GM12878 (cell line): Measurements from ENCODE around the gene CWC27. TPM values are rescaled to one million over a fixed set of nuclear protein-coding genes. Genes with fewer than 3 reads are reported as not detected.

Experiments
- ATAC-seq: fragments of 200-7000 bp; cut with Tn5 transposase; 3 replicates; pipeline ENCODE4 v1.9.1; 2020; ENCODE audit warnings: mild to moderate bottlenecking, moderate library complexity
- BruUV-seq: library from RNA; stranded (reverse); fragments of 400-500 nt; replicated peaks from 2 replicates; lab custom pipeline; 2021; lab: Mats Ljungman, UMichigan
- CTCF ChIA-PET: fragments of 300-600 bp; sonication (Branson Sonifier 250); formaldehyde crosslinking; extraction: SDS; loops from one replicate; lab custom pipeline; 2021; ENCODE audit warnings: inconsistent platforms; lab: Yijun Ruan, JAX
- POLR2A ChIA-PET: fragments of 350-600 bp; formaldehyde crosslinking; extraction: SDS; loops from one replicate; lab custom pipeline; 2021; ENCODE audit warnings: inconsistent platforms; lab: Charles Lee
- RAD21 ChIA-PET: fragments of 300-600 bp; sonication (Branson Sonifier 250); formaldehyde crosslinking; loops from one replicate; lab custom pipeline; 2023; ENCODE audit warnings: antibody characterized with exemption; ENCODE audit not compliant: unreplicated experiment; lab: Charles Lee
- SMC1A ChIA-PET: fragments of 300-600 bp; sonication (Branson Sonifier 250); formaldehyde crosslinking; loops from one replicate; lab custom pipeline; 2023; ENCODE audit not compliant: unreplicated experiment, uncharacterized antibody; lab: Charles Lee
- DNase-seq: peaks from one replicate; pipeline ENCODE4 v3.0.0-alpha.2; 2011; ENCODE audit warnings: low read depth, low spot score
- FAIRE-seq: peaks from 3 replicates; lab custom pipeline; 2011; peaks lifted over from hg19 to GRCh38; lab: Jason Lieb, UNC
- H2AFZ ChIP-seq: 2 replicates; pipeline ENCODE4 v1.6.0; 2011; ENCODE audit warnings: low read depth, low read length, control low read depth; ENCODE audit not compliant: control insufficient read depth
- H3K27ac ChIP-seq: 2 replicates; pipeline ENCODE4 v1.5.1; 2011; ENCODE audit warnings: control low read depth; ENCODE audit not compliant: control insufficient read depth, insufficient read depth
- H3K27me3 ChIP-seq, 2 experiments: replicated peaks in 1 of 2; 2 replicates each; pipeline versions ENCODE4 v1.6.0 to v1.6.1; 2011; ENCODE audit warnings: low read length in 1 of 2; ENCODE audit not compliant: control insufficient read depth in 2 of 2, insufficient read depth in 2 of 2
- H3K36me3 ChIP-seq, 2 experiments: 2 replicates each; pipeline ENCODE4 v1.5.1; 2011; ENCODE audit warnings: low read length in 1 of 2; ENCODE audit not compliant: control insufficient read depth in 2 of 2, insufficient read depth in 2 of 2
- H3K4me1 ChIP-seq: 2 replicates; pipeline ENCODE4 v1.6.1; 2011; ENCODE audit warnings: mild to moderate bottlenecking, low read length, moderate library complexity, mixed read lengths; ENCODE audit not compliant: control insufficient read depth, insufficient read depth
- H3K4me2 ChIP-seq: 2 replicates; pipeline ENCODE4 v1.6.0; 2011; ENCODE audit warnings: control low read depth; ENCODE audit not compliant: control insufficient read depth, insufficient read depth
- H3K4me3 ChIP-seq: fragments of 200-600 bp; sonication (generic); 2 replicates; pipeline ENCODE4 v1.5.1; 2016
- H3K79me2 ChIP-seq: 2 replicates; pipeline ENCODE4 v1.6.0; 2011; ENCODE audit warnings: low read length; ENCODE audit not compliant: control insufficient read depth, insufficient read depth
- H3K9ac ChIP-seq: 2 replicates; pipeline ENCODE4 v1.8.0; 2011; ENCODE audit warnings: low read length, control low read depth, mixed read lengths; ENCODE audit not compliant: control insufficient read depth, insufficient read depth
- H3K9me3 ChIP-seq: replicated peaks from 3 replicates; pipeline ENCODE4 v1.5.1; 2011; ENCODE audit warnings: mild to moderate bottlenecking, low read length; ENCODE audit not compliant: control insufficient read depth, insufficient read depth
- H4K20me1 ChIP-seq: 2 replicates; pipeline ENCODE4 v1.6.0; 2011; ENCODE audit not compliant: control insufficient read depth, insufficient read depth
- BMI1 ChIP-seq: fragments of 450-650 bp; IDR thresholded peaks from 2 replicates; pipeline ENCODE4 v1.6.1; 2016; ENCODE audit warnings: mild to moderate bottlenecking, moderate library complexity, borderline replicate concordance
- BRCA1 ChIP-seq: IDR thresholded peaks from 2 replicates; pipeline ENCODE4 v1.6.1; 2011; ENCODE audit warnings: low read depth, low read length, improper control_type of control experiment
- HDAC6 ChIP-seq: fragments of 200-600 bp; sonication (generic); IDR thresholded peaks from one replicate; pipeline ENCODE4 v1.8.0; 2017; ENCODE audit warnings: antibody characterized with exemption; ENCODE audit not compliant: unreplicated experiment
- PAX5 ChIP-seq: IDR thresholded peaks from 2 replicates; pipeline ENCODE4 v1.6.1; 2011; ENCODE audit warnings: low read depth, low read length, borderline replicate concordance
- POU2F2 ChIP-seq: IDR thresholded peaks from 3 replicates; pipeline ENCODE4 v1.6.1; 2011; ENCODE audit warnings: low read depth, mild to moderate bottlenecking, low read length, borderline replicate concordance
- RUNX3 ChIP-seq: IDR thresholded peaks from 2 replicates; pipeline ENCODE4 v1.6.1; 2012; ENCODE audit warnings: low read length, inconsistent platforms
- WGBS: methylation state at CpG from one replicate; pipeline ENCODE4 v1.1.6; 2016; ENCODE audit warnings: low lambda C conversion rate; ENCODE audit not compliant: insufficient replicate concordance, insufficient coverage; ENCODE audit errors: missing lambda C conversion rate; 5-methylcytosine and 5-hydroxymethylcytosine counted together
- in situ Hi-C: fragments of 300-500 bp; cut with MboI; formaldehyde crosslinking; loops from 9 replicates; pipeline ENCODE4 v1.14.3; 2018; ENCODE audit warnings: mixed read lengths
- intact Hi-C: fragments of 100-400 bp; cut with micrococcal nuclease; formaldehyde crosslinking; loops from one replicate; pipeline ENCODE4 v1.14.2; 2022; ENCODE audit not compliant: unreplicated experiment
- polyA plus RNA-seq, 11 experiments: library from polyadenylated mRNA; depleted of rRNA in 4 of 11; unstranded in 6 of 11; stranded (reverse) in 5 of 11; fragments of >200 nt; fragmentation: Nextera tagmentation in 4 of 11; fragmentation: Illumina TruSeq in 1 of 11; extraction: Ambion mirVana in 4 of 11; extraction: Trizol in 1 of 11; gene quantifications; 1 replicate in 1 of 11; 2 replicates in 10 of 11; pipeline versions ENCODE4 v1.2.1 to v1.2.3, GENCODE V29; 2011 to 2016; ENCODE audit warnings: inconsistent platforms in 2 of 11, missing spikeins in 2 of 11, low read depth in 1 of 11
- total RNA-seq, 4 experiments: library from RNA; depleted of rRNA in 3 of 4; stranded (reverse); fragments of >200 nt in 3 of 4; fragmentation: Illumina TruSeq in 1 of 4; extraction: Trizol in 1 of 4; gene quantifications; 2 replicates each; pipeline versions ENCODE4 v1.2.1 to v1.2.3, GENCODE V29; 2013 to 2021
- TF ChIP-seq, protein P1 (sequence below): fragments of 450-650 bp; formaldehyde crosslinking; IDR thresholded peaks from 2 replicates; pipeline ENCODE4 v1.4.0; 2022; ENCODE audit warnings: mild to moderate bottlenecking, moderate library complexity
- TF ChIP-seq, protein P2 (sequence below): IDR thresholded peaks from 2 replicates; pipeline ENCODE4 v1.6.1; 2011; ENCODE audit warnings: borderline replicate concordance, low read depth, mild to moderate bottlenecking, moderate library complexity, low read length; ENCODE audit not compliant: insufficient read depth, poor library complexity, severe bottlenecking

The CWC27 gene
- total and polyA plus RNA-seq, 10 of the 15 experiments (the other 5 are each of a cell fraction or from before 2014, with no cell fraction given), result 21.7 to 61.9 (median 47.0) TPM

DNA sequence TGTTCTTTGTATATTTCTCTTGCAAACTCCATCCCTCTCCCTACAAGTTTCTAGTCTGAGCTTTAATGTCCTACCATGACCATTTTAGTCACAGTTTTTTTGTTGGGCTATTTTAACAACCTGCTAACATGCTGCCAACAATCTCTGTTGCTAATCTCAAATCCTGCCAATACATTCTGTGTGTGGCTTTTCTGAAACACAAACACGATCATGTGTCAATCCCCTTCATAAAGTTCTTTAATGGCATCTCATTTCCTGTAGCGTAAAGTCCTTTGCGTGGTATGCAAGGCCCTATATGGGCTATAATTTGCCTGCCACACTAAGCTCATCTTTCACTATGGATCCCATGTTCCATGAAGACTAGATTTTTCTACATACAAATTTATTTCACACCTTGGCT is 180.6 kb downstream of the CWC27 start:
- intact Hi-C loops (no loop called here), in situ Hi-C loops (no loop called here)
- Histone ChIP-seq H3K4me2 (no peak overlapping the region), H2AFZ (no peak overlapping the region), H3K27me3 (no peaks in the 10 kb centered on the region), H3K27ac (no peak overlapping the region), H3K36me3 (no peaks in the 10 kb centered on the region), H3K4me3 (no peak overlapping the region), H3K4me1 (no peaks in the 10 kb centered on the region), H3K9me3 (no peaks in the 10 kb centered on the region; the same call in 2 of the 3 replicates), H3K79me2 (no peaks in the 10 kb centered on the region), H3K9ac (no peak overlapping the region), H4K20me1 (no peaks in the 10 kb centered on the region)
- ATAC-seq, result no peak
- DNase-seq, result no peak
- POLR2A ChIA-PET, result no interaction called here
- TF ChIP-seq RUNX3 (no peak), HDAC6 (no peak), BRCA1 (no peak), PAX5 (no peak), BMI1 (no peak), POU2F2 (no peak)
- TF ChIP-seq, protein P1, sequence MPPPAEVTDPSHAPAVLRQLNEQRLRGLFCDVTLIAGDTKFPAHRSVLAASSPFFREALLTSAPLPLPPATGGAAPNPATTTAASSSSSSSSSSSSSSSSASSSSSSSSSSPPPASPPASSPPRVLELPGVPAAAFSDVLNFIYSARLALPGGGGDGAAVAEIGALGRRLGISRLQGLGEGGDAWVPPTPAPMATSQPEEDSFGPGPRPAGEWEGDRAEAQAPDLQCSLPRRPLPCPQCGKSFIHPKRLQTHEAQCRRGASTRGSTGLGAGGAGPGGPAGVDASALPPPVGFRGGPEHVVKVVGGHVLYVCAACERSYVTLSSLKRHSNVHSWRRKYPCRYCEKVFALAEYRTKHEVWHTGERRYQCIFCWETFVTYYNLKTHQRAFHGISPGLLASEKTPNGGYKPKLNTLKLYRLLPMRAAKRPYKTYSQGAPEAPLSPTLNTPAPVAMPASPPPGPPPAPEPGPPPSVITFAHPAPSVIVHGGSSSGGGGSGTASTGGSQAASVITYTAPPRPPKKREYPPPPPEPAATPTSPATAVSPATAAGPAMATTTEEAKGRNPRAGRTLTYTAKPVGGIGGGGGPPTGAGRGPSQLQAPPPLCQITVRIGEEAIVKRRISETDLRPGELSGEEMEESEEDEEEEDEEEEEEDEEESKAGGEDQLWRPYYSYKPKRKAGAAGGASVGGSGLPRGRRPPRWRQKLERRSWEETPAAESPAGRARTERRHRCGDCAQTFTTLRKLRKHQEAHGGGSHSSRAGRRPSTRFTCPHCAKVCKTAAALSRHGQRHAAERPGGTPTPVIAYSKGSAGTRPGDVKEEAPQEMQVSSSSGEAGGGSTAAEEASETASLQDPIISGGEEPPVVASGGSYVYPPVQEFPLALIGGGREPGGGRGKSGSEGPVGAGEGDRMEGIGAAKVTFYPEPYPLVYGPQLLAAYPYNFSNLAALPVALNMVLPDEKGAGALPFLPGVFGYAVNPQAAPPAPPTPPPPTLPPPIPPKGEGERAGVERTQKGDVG (CRISPR knock-in tag), result no peak
- TF ChIP-seq, protein P2, sequence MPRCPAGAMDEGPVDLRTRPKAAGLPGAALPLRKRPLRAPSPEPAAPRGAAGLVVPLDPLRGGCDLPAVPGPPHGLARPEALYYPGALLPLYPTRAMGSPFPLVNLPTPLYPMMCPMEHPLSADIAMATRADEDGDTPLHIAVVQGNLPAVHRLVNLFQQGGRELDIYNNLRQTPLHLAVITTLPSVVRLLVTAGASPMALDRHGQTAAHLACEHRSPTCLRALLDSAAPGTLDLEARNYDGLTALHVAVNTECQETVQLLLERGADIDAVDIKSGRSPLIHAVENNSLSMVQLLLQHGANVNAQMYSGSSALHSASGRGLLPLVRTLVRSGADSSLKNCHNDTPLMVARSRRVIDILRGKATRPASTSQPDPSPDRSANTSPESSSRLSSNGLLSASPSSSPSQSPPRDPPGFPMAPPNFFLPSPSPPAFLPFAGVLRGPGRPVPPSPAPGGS, result no peak
- RAD21 ChIA-PET, result interaction anchor here (1.6 kb wide), 1 partner anchor 138 kb away, joined by 6 read pairs; no protein-coding TSS in a partner anchor
- SMC1A ChIA-PET, result interaction anchor here (0.6 to 1.8 kb wide), 3 partner anchors 20 to 534 kb away, joined by 3 to 7 read pairs (median 3); no protein-coding TSS in a partner anchor
- BruUV-seq, result no TSS peak
- FAIRE-seq, result no peak
- CTCF ChIA-PET, result interaction anchor here (0.9 to 1.4 kb wide), 2 partner anchors 10 to 534 kb away, joined by 3 to 4 read pairs; no protein-coding TSS in a partner anchor
- 100% methylated on average over 3 of the region's 3 CpGs for WGBS
